Liver (tissue), 3 donors: ENCODE data around the gene NACA.

Source experiments
- EGR1 ChIP-seq, 2 donors: IDR thresholded peaks; 2 replicates each; pipeline ENCODE4 v1.6.1; 2016 to 2018; ENCODE audit warnings: antibody characterized with exemption in 2 of 2, low read depth in 2 of 2
- FOXA1 ChIP-seq: IDR thresholded peaks from 2 replicates; pipeline ENCODE4 v1.6.1; 2016; ENCODE audit warnings: antibody characterized with exemption
- GABPA ChIP-seq, 2 donors: IDR thresholded peaks in 1 of 2; conservative IDR thresholded peaks in 1 of 2; 2 replicates each; pipeline ENCODE4 v1.6.1; 2016; ENCODE audit warnings: antibody characterized with exemption in 2 of 2, mild to moderate bottlenecking in 1 of 2, moderate library complexity in 1 of 2
- HNF4G ChIP-seq: IDR thresholded peaks from 2 replicates; pipeline ENCODE4 v1.6.1; 2016; ENCODE audit warnings: antibody characterized with exemption
- RAD21 ChIP-seq, 2 donors: IDR thresholded peaks; 2 replicates each; pipeline ENCODE4 v1.6.1; 2016; ENCODE audit warnings: antibody characterized with exemption in 2 of 2, mild to moderate bottlenecking in 2 of 2
- RXRA ChIP-seq, 2 donors: IDR thresholded peaks; 2 replicates each; pipeline ENCODE4 v1.6.1; 2017 to 2018; ENCODE audit warnings: antibody characterized with exemption in 2 of 2, mild to moderate bottlenecking in 1 of 2
- SP1 ChIP-seq: IDR thresholded peaks from 2 replicates; pipeline ENCODE4 v1.6.1; 2018; ENCODE audit warnings: antibody characterized with exemption, mild to moderate bottlenecking
- TAF1 ChIP-seq: conservative IDR thresholded peaks from 2 replicates; pipeline ENCODE4 v1.6.1; 2016; ENCODE audit warnings: antibody characterized with exemption, mild to moderate bottlenecking
- YY1 ChIP-seq: IDR thresholded peaks from 2 replicates; pipeline ENCODE4 v1.6.1; 2016; ENCODE audit warnings: antibody characterized with exemption, mild to moderate bottlenecking
- TF ChIP-seq, protein P1 (sequence below): IDR thresholded peaks from 2 replicates; pipeline ENCODE4 v1.6.1; 2016; ENCODE audit warnings: antibody characterized with exemption, mild to moderate bottlenecking
- TF ChIP-seq, protein P2 (sequence below): fragments of 150-350 bp; IDR thresholded peaks from 2 replicates; pipeline ENCODE4 v1.5.1; 2017; ENCODE audit warnings: improper control_type of control experiment, low read depth, low read length; ENCODE audit not compliant: missing input control
- TF ChIP-seq, protein P3 (sequence below): IDR thresholded peaks from 2 replicates; pipeline ENCODE4 v1.6.1; 2016; ENCODE audit warnings: antibody characterized with exemption
- TF ChIP-seq, protein P4 (sequence below): IDR thresholded peaks from 2 replicates; pipeline ENCODE4 v1.6.1; 2016; ENCODE audit warnings: antibody characterized with exemption
- TF ChIP-seq, protein P5 (sequence below): IDR thresholded peaks from 2 replicates; pipeline ENCODE4 v1.6.1; 2016; ENCODE audit warnings: antibody characterized with exemption
- donor health status: healthy.
- donor health status: healthy.

DNA sequence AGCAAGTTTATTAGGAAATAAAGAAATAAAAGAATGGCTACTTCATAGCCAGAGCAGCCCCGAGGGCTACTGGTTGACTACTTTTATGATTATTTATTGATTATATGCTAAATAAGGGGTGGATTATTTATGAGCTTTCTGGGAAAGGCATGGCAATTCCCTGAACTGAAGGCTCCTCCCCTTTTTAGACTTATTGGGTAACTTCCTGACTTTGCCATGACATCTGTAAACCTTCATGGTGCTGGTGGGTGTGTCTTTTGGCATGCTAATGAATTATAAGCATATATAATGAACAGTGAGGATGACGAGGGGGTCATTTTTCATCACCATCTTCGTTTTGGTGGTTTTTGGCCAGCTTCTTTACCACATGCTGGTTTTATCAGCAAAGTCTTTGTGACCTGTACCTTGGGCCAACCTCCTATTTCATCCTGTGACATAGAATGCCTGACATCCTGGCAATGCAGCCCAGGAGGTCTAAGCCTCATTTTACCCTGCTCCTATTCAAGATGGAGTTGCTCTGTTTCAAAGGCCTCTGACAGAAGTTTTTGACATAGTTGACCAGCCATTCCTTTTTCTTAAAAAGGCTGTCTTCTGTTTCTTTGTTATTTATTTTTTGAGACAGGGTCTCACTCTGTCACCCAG lies 26.0 kb downstream of the NACA start:
- TF ChIP-seq, protein P1, sequence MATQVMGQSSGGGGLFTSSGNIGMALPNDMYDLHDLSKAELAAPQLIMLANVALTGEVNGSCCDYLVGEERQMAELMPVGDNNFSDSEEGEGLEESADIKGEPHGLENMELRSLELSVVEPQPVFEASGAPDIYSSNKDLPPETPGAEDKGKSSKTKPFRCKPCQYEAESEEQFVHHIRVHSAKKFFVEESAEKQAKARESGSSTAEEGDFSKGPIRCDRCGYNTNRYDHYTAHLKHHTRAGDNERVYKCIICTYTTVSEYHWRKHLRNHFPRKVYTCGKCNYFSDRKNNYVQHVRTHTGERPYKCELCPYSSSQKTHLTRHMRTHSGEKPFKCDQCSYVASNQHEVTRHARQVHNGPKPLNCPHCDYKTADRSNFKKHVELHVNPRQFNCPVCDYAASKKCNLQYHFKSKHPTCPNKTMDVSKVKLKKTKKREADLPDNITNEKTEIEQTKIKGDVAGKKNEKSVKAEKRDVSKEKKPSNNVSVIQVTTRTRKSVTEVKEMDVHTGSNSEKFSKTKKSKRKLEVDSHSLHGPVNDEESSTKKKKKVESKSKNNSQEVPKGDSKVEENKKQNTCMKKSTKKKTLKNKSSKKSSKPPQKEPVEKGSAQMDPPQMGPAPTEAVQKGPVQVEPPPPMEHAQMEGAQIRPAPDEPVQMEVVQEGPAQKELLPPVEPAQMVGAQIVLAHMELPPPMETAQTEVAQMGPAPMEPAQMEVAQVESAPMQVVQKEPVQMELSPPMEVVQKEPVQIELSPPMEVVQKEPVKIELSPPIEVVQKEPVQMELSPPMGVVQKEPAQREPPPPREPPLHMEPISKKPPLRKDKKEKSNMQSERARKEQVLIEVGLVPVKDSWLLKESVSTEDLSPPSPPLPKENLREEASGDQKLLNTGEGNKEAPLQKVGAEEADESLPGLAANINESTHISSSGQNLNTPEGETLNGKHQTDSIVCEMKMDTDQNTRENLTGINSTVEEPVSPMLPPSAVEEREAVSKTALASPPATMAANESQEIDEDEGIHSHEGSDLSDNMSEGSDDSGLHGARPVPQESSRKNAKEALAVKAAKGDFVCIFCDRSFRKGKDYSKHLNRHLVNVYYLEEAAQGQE, result no peak
- TF ChIP-seq, protein P2, sequence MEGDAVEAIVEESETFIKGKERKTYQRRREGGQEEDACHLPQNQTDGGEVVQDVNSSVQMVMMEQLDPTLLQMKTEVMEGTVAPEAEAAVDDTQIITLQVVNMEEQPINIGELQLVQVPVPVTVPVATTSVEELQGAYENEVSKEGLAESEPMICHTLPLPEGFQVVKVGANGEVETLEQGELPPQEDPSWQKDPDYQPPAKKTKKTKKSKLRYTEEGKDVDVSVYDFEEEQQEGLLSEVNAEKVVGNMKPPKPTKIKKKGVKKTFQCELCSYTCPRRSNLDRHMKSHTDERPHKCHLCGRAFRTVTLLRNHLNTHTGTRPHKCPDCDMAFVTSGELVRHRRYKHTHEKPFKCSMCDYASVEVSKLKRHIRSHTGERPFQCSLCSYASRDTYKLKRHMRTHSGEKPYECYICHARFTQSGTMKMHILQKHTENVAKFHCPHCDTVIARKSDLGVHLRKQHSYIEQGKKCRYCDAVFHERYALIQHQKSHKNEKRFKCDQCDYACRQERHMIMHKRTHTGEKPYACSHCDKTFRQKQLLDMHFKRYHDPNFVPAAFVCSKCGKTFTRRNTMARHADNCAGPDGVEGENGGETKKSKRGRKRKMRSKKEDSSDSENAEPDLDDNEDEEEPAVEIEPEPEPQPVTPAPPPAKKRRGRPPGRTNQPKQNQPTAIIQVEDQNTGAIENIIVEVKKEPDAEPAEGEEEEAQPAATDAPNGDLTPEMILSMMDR, result no peak
- TF ChIP-seq YY1, result no peak
- TF ChIP-seq HNF4G, result no peak
- TF ChIP-seq RAD21 (IDR thresholded peaks at IDR 0.05), result no peak
- no peak for TF ChIP-seq TAF1
- no peak for TF ChIP-seq SP1
- TF ChIP-seq EGR1 (IDR thresholded peaks at IDR 0.05; ENCODE audit: low read depth in 2 of 2), result no peak
- no peak for TF ChIP-seq RXRA (IDR thresholded peaks at IDR 0.05)
- TF ChIP-seq, protein P3, sequence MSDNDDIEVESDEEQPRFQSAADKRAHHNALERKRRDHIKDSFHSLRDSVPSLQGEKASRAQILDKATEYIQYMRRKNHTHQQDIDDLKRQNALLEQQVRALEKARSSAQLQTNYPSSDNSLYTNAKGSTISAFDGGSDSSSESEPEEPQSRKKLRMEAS, result no peak
- TF ChIP-seq, protein P4, sequence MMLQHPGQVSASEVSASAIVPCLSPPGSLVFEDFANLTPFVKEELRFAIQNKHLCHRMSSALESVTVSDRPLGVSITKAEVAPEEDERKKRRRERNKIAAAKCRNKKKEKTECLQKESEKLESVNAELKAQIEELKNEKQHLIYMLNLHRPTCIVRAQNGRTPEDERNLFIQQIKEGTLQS, result no peak
- TF ChIP-seq, protein P5, sequence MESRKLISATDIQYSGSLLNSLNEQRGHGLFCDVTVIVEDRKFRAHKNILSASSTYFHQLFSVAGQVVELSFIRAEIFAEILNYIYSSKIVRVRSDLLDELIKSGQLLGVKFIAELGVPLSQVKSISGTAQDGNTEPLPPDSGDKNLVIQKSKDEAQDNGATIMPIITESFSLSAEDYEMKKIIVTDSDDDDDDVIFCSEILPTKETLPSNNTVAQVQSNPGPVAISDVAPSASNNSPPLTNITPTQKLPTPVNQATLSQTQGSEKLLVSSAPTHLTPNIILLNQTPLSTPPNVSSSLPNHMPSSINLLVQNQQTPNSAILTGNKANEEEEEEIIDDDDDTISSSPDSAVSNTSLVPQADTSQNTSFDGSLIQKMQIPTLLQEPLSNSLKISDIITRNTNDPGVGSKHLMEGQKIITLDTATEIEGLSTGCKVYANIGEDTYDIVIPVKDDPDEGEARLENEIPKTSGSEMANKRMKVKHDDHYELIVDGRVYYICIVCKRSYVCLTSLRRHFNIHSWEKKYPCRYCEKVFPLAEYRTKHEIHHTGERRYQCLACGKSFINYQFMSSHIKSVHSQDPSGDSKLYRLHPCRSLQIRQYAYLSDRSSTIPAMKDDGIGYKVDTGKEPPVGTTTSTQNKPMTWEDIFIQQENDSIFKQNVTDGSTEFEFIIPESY, result no peak
- TF ChIP-seq FOXA1, result no peak
- TF ChIP-seq GABPA (IDR thresholded peaks at IDR 0.05 in 1 of 2, conservative IDR thresholded peaks at IDR 0.05 in 1 of 2), result no peak
